ENCODE measurements around the gene LDLRAP1.

- no peak for TF ChIP-seq CTCF (IDR thresholded peaks at IDR 0.05)
- TF ChIP-seq JUN (CRISPR knock-in tag; IDR thresholded peaks at IDR 0.05), result no peak
- TF ChIP-seq OVOL2 (CRISPR knock-in tag; IDR thresholded peaks at IDR 0.05; ENCODE audit: borderline replicate concordance), result no peak
- TF ChIP-seq PRDM15 (CRISPR knock-in tag; IDR thresholded peaks at IDR 0.05), result no peak
- no peak for TF ChIP-seq ZNF317 (CRISPR knock-in tag; IDR thresholded peaks at IDR 0.05; ENCODE audit: borderline replicate concordance, low read depth)
- no peak for TF ChIP-seq SP1 (CRISPR knock-in tag; conservative IDR thresholded peaks at IDR 0.05)
- TF ChIP-seq ZNF512 (CRISPR knock-in tag; IDR thresholded peaks at IDR 0.05; ENCODE audit: borderline replicate concordance), result no peak
These were observed 2.6 kb upstream of the LDLRAP1 start for GRCh38 chr1:25540750-25541342.

All from WTC11 (cell line).